22Rv1 (cell line): ENCODE results near the gene GDPD3.
A peak's percentile ranks its signal among the peaks of the same experiment; 100 is the strongest.

Source experiments
- H3K27ac ChIP-seq: fragments of 450-650 bp; 2 replicates; pipeline ENCODE4 v1.5.1; 2017
- CTCF ChIP-seq: fragments of 450-650 bp; IDR thresholded peaks from 2 replicates; pipeline ENCODE4 v1.5.1; 2017; ENCODE audit warnings: mild to moderate bottlenecking
- ZFX ChIP-seq: fragments of 450-650 bp; IDR thresholded peaks from 2 replicates; pipeline ENCODE4 v1.6.1; 2017; ENCODE audit warnings: antibody characterized with exemption, borderline replicate concordance

The GDPD3 gene

DNA sequence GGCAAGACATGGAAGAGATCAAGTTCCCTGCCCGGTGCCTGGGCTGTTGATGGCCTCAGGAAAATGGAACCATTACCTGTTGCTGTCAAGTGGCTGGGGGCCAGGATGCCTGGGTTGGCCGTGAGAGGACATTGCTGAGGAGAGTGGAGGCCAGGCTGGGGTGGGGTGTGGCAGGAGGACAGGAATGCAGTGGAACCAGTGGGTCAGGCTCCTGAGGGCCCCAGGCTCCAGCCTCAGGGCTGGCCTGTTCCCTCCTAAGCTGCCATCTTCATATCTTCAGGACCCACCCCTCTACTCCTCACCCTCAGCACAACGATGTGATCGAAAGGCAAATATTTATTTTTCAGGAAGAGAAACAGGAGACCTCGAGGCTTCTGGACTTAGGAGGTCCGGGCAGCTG is 8.8 kb downstream of the GDPD3 start:
- H3K27ac ChIP-seq: peak overlapping the region; percentile 56
- no peak for TF ChIP-seq CTCF
- TF ChIP-seq ZFX: no peak

GRCh38 chr16:30104090-30104489 is 9.2 kb downstream of the GDPD3 start:
- H3K27ac ChIP-seq: peak overlapping the region; percentile 56
- TF ChIP-seq CTCF: no peak
- TF ChIP-seq ZFX: no peak

DNA sequence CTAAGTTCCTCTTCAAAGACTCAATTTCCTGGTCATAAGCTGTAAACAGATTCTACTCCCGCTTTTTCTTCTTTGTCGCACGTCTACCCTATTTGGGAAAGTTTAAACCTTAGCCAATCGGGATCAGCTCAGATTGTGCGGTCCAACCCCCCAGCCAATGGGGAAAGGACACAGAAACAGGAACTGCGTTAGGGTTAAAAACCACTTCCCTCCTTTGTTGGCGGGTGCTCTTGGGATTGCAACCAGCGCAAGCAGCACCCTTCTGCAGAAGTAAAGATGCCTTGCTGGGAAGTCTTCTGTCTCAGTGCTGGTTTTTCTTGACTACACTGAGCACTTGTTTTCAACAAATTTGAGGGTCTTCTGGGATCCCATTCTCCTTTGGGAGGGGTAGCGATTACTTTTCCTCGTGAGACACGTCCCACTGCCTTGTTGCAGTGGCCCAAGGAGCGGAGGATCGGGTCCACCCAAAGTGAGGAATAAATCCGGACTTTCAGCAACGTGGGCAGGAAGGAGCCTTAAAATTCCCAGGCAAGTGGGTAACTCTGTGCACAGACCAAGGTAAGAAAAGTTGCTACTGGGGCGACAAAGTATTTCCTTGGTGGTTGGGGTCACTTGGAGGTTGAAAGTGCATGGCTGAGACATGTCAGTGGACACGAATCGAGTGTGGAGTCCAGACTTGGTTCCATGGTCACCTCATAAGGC is 16.3 kb downstream of the GDPD3 start:
- H3K27ac ChIP-seq: peak overlapping the region; percentile 75
- TF ChIP-seq CTCF: no peak
- no peak for TF ChIP-seq ZFX

GRCh38 chr16:30096105-30096861 is 17.1 kb downstream of the GDPD3 start, which contains the start of gene YPEL3:
Gene YPEL3 (minus strand): TSS chr16:30096213. CDS start chr16:30095482, 731 bp downstream.
- peak within 1 kb of the TSS; percentile 75 for H3K27ac ChIP-seq
- TF ChIP-seq ZFX (no peak), CTCF (no peak)

- peak overlapping the region; percentile 75 for H3K27ac ChIP-seq
- no peak for TF ChIP-seq ZFX
- TF ChIP-seq CTCF: no peak
These were observed 17.9 kb downstream of the GDPD3 start for GRCh38 chr16:30095166-30096078.

- TF ChIP-seq CTCF: no peak
- no peak for TF ChIP-seq ZFX
- peak overlapping the region; percentile 75 for H3K27ac ChIP-seq
These were observed 18.7 kb downstream of the GDPD3 start for GRCh38 chr16:30094541-30095165.
